Measurements from ENCODE around the gene ABI1. TPM values are rescaled to one million over a fixed set of nuclear protein-coding genes. Genes with fewer than 3 reads are reported as not detected.

The ABI1 gene
- total and polyA plus RNA-seq, 2 donors (not counting 3 experiments of a cell fraction or from before 2014, with no cell fraction given), result 58.8 to 59.1 TPM

DNA sequence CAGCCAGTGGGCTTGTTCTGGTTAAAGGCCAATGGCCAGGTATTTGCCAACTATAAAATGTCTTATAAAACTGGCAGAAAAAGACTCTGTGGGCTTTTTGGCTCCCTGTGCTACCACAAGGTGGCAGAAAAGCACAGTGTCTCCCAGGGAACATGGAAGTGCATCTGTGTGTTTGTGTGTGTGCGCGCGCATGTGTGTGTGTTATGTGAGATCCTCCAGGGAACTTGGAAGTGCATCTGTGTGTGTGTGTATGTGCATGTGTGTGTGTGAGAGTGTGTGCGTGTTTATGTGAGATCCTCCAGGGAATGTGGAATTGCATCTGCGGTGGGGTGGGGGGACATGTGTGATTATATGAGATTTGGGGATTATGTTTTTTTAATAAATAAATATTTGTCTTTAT, 30.2 kb upstream of the ABI1 start:
- Histone ChIP-seq H3K4me1 (ENCODE audit: control insufficient read depth, extremely low read depth, insufficient read depth, low read length) (no peaks in the 10 kb centered on the region), H3K9me1 (replicated peaks; ENCODE audit: control insufficient read depth, extremely low read depth, insufficient read depth, low read length) (no peaks in the 10 kb centered on the region), H3K27me3 (ENCODE audit: control insufficient read depth in 2 of 2, insufficient read depth in 2 of 2, low read length in 2 of 2) (peaks cover 0 to 2% of the 10 kb centered on the region in 2 experiments), H3K79me2 (ENCODE audit: control insufficient read depth, insufficient read depth, low read length) (no peaks in the 10 kb centered on the region), H3K36me3 (ENCODE audit: control insufficient read depth in 2 of 2, extremely low read depth in 1 of 2, insufficient read depth in 2 of 2, low read length in 2 of 2) (no peaks in the 10 kb centered on the region), H2AFZ (ENCODE audit: low read depth, low read length) (no peak overlapping the region), H3K4me3 (replicated peaks in 1 of 3; ENCODE audit: insufficient read depth in 1 of 3, low read depth in 1 of 3, low read length in 3 of 3) (no peak overlapping the region), H3K9ac (replicated peaks; ENCODE audit: extremely low read depth, insufficient read depth, low read length) (no peak overlapping the region), H3K4me2 (ENCODE audit: insufficient read depth, low read length) (no peak overlapping the region), H3K27ac (ENCODE audit: insufficient read depth, low read depth, low read length) (no peak overlapping the region), H4K20me1 (replicated peaks; ENCODE audit: control insufficient read depth, extremely low read depth, insufficient read depth, low read length) (no peaks in the 10 kb centered on the region), H3K9me3 (replicated peaks; ENCODE audit: control insufficient read depth, insufficient read depth, low read length) (no peaks in the 10 kb centered on the region)
- no peak for TF ChIP-seq FOS (IDR thresholded peaks at IDR 0.05; ENCODE audit: borderline replicate concordance, insufficient read depth, low read length)
- no peak for TF ChIP-seq GATA2 (IDR thresholded peaks at IDR 0.05; ENCODE audit: insufficient read depth, insufficient read length, low read depth, low read length)
- TF ChIP-seq CTCF (IDR thresholded peaks at IDR 0.05; ENCODE audit: extremely low read depth in 1 of 2, insufficient read depth in 1 of 2, low read depth in 1 of 2, low read length in 2 of 2), result peak; percentile 54 to 68
- TF ChIP-seq MYC (IDR thresholded peaks at IDR 0.05; ENCODE audit: low read depth, low read length), result no peak
- FAIRE-seq (peak; percentile 73), DNase-seq (ENCODE audit: low read depth, low spot score) (peak; percentile 66)
- dilution Hi-C loops (cut with MboI; ENCODE audit: extremely low pct_ligation_motif_present, low sequenced_read_pairs) (no loop called here), intact Hi-C loops (cut with micrococcal nuclease) (loop anchor here (1.0 to 5.0 kb wide), 2 partner anchors 211 to 469 kb away; partner anchors contain the start of gene ANKRD26)
- POLR2A ChIA-PET, result no interaction called here
- CTCF ChIA-PET, result interaction anchor here (1.5 to 2.2 kb wide), 2 partner anchors 165 to 469 kb away, joined by 7 to 10 read pairs; no protein-coding TSS in a partner anchor
- no TSS peak for BruUV-seq (replicated peaks)

DNA sequence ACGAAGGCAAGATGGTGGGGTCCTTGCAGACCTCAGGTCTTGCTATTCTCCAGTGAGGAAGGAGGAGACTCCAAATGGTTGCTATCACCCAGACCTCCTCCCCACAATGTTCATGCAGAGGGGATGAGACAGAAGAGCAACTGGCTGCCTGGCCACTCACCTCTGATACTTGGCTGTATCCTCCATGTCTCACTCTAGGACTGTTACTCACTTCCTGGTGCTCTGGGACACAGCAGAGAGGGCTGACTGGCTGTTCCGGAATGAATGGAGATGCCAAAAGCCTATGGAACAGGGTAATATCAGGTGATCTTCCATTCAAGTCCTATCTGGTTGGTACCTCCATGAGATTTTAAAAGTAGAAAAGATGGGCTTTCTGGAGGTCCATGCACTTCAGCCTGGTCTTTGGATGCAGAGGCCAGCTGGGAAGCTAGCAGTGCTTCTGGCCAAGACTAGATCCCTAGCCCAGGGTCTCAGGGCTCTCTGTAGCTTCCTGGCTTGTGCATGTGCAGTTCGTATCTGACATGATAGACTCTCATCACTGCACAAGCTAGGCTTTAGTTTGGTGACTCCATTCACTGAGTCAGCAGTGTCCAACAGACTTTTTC, 27.0 kb upstream of the ABI1 start:
- no peak overlapping the region for H3K9ac ChIP-seq (replicated peaks; ENCODE audit: extremely low read depth, insufficient read depth, low read length)
- FAIRE-seq, result peak; percentile 15
- no peaks in the 10 kb centered on the region for H3K79me2 ChIP-seq (ENCODE audit: control insufficient read depth, insufficient read depth, low read length)
- ChIA-PET POLR2A (no interaction called here), CTCF (interaction anchor here (1.1 kb wide), 1 partner anchor 171 kb away, joined by 3 read pairs; no protein-coding TSS in a partner anchor)
- no peaks in the 10 kb centered on the region for H3K4me1 ChIP-seq (ENCODE audit: control insufficient read depth, extremely low read depth, insufficient read depth, low read length)
- no peak overlapping the region for H3K4me2 ChIP-seq (ENCODE audit: insufficient read depth, low read length)
- no peak overlapping the region for H2AFZ ChIP-seq (ENCODE audit: low read depth, low read length)
- no TSS peak for BruUV-seq (replicated peaks)
- no peaks in the 10 kb centered on the region for H3K9me1 ChIP-seq (replicated peaks; ENCODE audit: control insufficient read depth, extremely low read depth, insufficient read depth, low read length)
- TF ChIP-seq FOS (IDR thresholded peaks at IDR 0.05; ENCODE audit: borderline replicate concordance, insufficient read depth, low read length) (peak; percentile 33), GATA2 (IDR thresholded peaks at IDR 0.05; ENCODE audit: insufficient read depth, insufficient read length, low read depth, low read length) (no peak)
- intact Hi-C loops (cut with micrococcal nuclease) (no loop called here), dilution Hi-C loops (cut with MboI; ENCODE audit: extremely low pct_ligation_motif_present, low sequenced_read_pairs) (no loop called here)
- H3K4me3 ChIP-seq (replicated peaks in 1 of 3; ENCODE audit: insufficient read depth in 1 of 3, low read depth in 1 of 3, low read length in 3 of 3), result no peak overlapping the region
- peaks cover 0 to 3% of the 10 kb centered on the region in 2 experiments for H3K27me3 ChIP-seq (ENCODE audit: control insufficient read depth in 2 of 2, insufficient read depth in 2 of 2, low read length in 2 of 2)
- H3K27ac ChIP-seq (ENCODE audit: insufficient read depth, low read depth, low read length), result no peak overlapping the region
- no peaks in the 10 kb centered on the region for H3K36me3 ChIP-seq (ENCODE audit: control insufficient read depth in 2 of 2, extremely low read depth in 1 of 2, insufficient read depth in 2 of 2, low read length in 2 of 2)
- H4K20me1 ChIP-seq (replicated peaks; ENCODE audit: control insufficient read depth, extremely low read depth, insufficient read depth, low read length), result no peaks in the 10 kb centered on the region
- DNase-seq (ENCODE audit: low read depth, low spot score), result peak; percentile 9
- no peaks in the 10 kb centered on the region for H3K9me3 ChIP-seq (replicated peaks; ENCODE audit: control insufficient read depth, insufficient read depth, low read length)
